ENCODE data around the gene UBAC1. TPM values are rescaled to one million over a fixed set of nuclear protein-coding genes. Genes with fewer than 3 reads are reported as not detected.

Gene UBAC1
- total and polyA plus RNA-seq, 9 of the 15 experiments (the other 6 are each of a cell fraction or from before 2014, with no cell fraction given), result 94.0 to 399 (median 228) TPM

DNA sequence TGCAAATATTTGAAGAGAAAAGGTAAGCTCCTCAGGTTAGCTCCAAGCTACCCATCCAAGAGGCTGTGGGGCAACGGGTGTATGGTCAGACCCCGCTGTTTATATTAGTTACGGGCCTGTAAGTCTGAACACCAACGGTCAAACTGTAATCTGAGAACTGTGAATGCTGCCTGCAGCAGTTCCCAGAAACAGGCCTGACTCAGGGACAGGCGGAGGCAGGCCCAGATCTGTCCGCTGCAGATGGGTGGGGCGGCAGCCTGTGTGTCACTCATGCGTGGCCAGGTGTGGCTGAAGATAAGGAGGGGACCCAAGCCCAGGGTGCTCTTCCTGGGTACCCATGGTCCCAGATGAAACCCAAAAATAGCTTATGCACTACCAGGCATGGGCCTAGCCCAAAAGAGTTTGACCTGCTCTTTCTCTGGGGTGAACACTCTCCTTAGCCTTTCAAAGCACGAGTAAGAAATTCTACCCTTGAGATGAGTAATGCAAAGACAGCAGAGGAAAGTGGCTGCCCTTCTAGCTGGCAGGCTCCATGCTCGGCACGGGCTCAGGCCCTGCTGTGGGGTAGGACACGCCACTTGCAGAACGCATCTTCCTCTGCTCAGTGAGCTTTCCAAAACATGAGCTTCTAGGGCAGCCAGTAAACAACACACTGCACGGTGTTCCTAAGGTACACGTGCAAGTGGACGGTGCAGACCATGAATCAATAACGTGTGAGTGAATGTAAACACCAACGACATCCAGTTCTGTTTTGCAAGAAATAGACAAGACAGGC lies 9.1 kb downstream of the UBAC1 start (continued):
- peak; percentile 52; the same call in 1 of the 2 replicates for TF ChIP-seq ZNF609 (CRISPR knock-in tag; IDR thresholded peaks at IDR 0.05; ENCODE audit: borderline replicate concordance)
- TF ChIP-seq JUN (IDR thresholded peaks at IDR 0.05; ENCODE audit: borderline replicate concordance, low read depth, low read length), result peak; percentile 85
- TF ChIP-seq JUN (CRISPR knock-in tag; IDR thresholded peaks at IDR 0.05; ENCODE audit: borderline replicate concordance), result peak; percentile 10; the same call in 1 of the 2 replicates
- TF ChIP-seq ZNF445 (CRISPR knock-in tag; IDR thresholded peaks at IDR 0.05; ENCODE audit: low read depth), result no peak; the same call in 1 of the 2 replicates
- TF ChIP-seq TAF15 (IDR thresholded peaks at IDR 0.05; ENCODE audit: low read depth, low read length), result no peak
- peak; percentile 70; the same call in 1 of the 2 replicates for TF ChIP-seq ZNF79 (CRISPR knock-in tag; IDR thresholded peaks at IDR 0.05; ENCODE audit: low read depth)
- TF ChIP-seq ZNF76 (CRISPR knock-in tag; IDR thresholded peaks at IDR 0.05; ENCODE audit: borderline replicate concordance), result 0 out of 2 replicates have a peak, but pooled peaks have one; percentile 32
- TF ChIP-seq C11orf30 (IDR thresholded peaks at IDR 0.05; ENCODE audit: low read depth), result no peak
- TF ChIP-seq NFE2 (IDR thresholded peaks at IDR 0.05; ENCODE audit: low read depth), result peak; percentile 76; the same call in 1 of the 2 replicates
- peak; percentile 19 for TF ChIP-seq HNRNPLL (IDR thresholded peaks at IDR 0.05; ENCODE audit: low read depth, low read length, poor library complexity, severe bottlenecking)
- no peak; the same call in 1 of the 2 replicates for TF ChIP-seq MTA1 (IDR thresholded peaks at IDR 0.05; ENCODE audit: borderline replicate concordance)
- TF ChIP-seq YBX1 (IDR thresholded peaks at IDR 0.05), result no peak
- TF ChIP-seq, protein P1, sequence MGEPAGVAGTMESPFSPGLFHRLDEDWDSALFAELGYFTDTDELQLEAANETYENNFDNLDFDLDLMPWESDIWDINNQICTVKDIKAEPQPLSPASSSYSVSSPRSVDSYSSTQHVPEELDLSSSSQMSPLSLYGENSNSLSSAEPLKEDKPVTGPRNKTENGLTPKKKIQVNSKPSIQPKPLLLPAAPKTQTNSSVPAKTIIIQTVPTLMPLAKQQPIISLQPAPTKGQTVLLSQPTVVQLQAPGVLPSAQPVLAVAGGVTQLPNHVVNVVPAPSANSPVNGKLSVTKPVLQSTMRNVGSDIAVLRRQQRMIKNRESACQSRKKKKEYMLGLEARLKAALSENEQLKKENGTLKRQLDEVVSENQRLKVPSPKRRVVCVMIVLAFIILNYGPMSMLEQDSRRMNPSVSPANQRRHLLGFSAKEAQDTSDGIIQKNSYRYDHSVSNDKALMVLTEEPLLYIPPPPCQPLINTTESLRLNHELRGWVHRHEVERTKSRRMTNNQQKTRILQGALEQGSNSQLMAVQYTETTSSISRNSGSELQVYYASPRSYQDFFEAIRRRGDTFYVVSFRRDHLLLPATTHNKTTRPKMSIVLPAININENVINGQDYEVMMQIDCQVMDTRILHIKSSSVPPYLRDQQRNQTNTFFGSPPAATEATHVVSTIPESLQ (CRISPR knock-in tag; IDR thresholded peaks at IDR 0.05), result peak; percentile 60; the same call in 1 of the 2 replicates
- TF ChIP-seq RBM25 (IDR thresholded peaks at IDR 0.05; ENCODE audit: low read depth, low read length, severe bottlenecking), result no peak
- TF ChIP-seq, protein P2, sequence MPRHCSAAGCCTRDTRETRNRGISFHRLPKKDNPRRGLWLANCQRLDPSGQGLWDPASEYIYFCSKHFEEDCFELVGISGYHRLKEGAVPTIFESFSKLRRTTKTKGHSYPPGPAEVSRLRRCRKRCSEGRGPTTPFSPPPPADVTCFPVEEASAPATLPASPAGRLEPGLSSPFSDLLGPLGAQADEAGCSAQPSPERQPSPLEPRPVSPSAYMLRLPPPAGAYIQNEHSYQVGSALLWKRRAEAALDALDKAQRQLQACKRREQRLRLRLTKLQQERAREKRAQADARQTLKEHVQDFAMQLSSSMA (CRISPR knock-in tag; IDR thresholded peaks at IDR 0.05), result no peak
- no peak for TF ChIP-seq IRF9 (tag; IDR thresholded peaks at IDR 0.05)
- TF ChIP-seq FOXP1 (CRISPR knock-in tag; IDR thresholded peaks at IDR 0.05), result no peak; the same call in none of the 2 replicates
